Lower lobe of right lung (tissue), 2 donors: ENCODE measurements around the gene NOTCH4. TPM values are rescaled to one million over a fixed set of nuclear protein-coding genes. Genes with fewer than 3 reads are reported as not detected.
"Not testable (repeated sequence)": the region's sequence is repeated elsewhere in the genome, so short reads cannot be mapped to it uniquely, and the experiment has no call there.

ENCODE experiments used
- ATAC-seq, 2 donors: fragments of 200-7000 bp; cut with Tn5 transposase; one replicate each; pipeline ENCODE4 v1.9.1; 2020 to 2022; ENCODE audit warnings: mild to moderate bottlenecking in 2 of 2, moderate library complexity in 2 of 2
- DNase-seq: peaks from one replicate; pipeline ENCODE4 v3.0.0-alpha.2; 2020
- H3K27ac ChIP-seq: fragments of 200-600 bp; one replicate; pipeline ENCODE4 v1.8.0; 2022
- H3K27me3 ChIP-seq: fragments of 200-600 bp; one replicate; pipeline ENCODE4 v1.8.0; 2022; ENCODE audit warnings: low read depth
- H3K36me3 ChIP-seq: fragments of 200-600 bp; one replicate; pipeline ENCODE4 v1.8.0; 2022; ENCODE audit warnings: mild to moderate bottlenecking
- H3K4me1 ChIP-seq: fragments of 200-600 bp; one replicate; pipeline ENCODE4 v1.8.0; 2022
- H3K4me3 ChIP-seq: fragments of 200-600 bp; one replicate; pipeline ENCODE4 v1.8.0; 2022; ENCODE audit warnings: mild to moderate bottlenecking
- H3K9me3 ChIP-seq: fragments of 200-600 bp; one replicate; pipeline ENCODE4 v1.8.0; 2022
- CTCF ChIP-seq: fragments of 200-600 bp; IDR thresholded peaks from one replicate; pipeline ENCODE4 v1.8.0; 2022; ENCODE audit warnings: antibody characterized with exemption, mild to moderate bottlenecking
- intact Hi-C: fragments of 100-400 bp; cut with DNase I; formaldehyde crosslinking; loops from one replicate; pipeline ENCODE4 v1.11.0; 2022
- total RNA-seq: library from RNA; stranded (reverse); fragmentation: NEBNext Ultra II Directional; extraction: Animal tissue kit (Norgen Biotek cat#: 25700); gene quantifications from one replicate; pipeline ENCODE4 v1.2.1, GENCODE V29; 2021
- donor health status: DM: no; HTN: yes; CAD: no; lungs with severe emphysema.

The NOTCH4 gene
- total RNA-seq, 1 donor from 2014 or later: 63.6 TPM

GRCh38 chr6:32216285-32216684 lies 7.6 kb downstream of the NOTCH4 start:
- Histone ChIP-seq H3K36me3 (peaks cover 27% of the 10 kb centered on the region), H3K9me3 (no peaks in the 10 kb centered on the region), H3K27me3 (no peaks in the 10 kb centered on the region), H3K4me1 (no peaks in the 10 kb centered on the region), H3K27ac (no peak overlapping the region), H3K4me3 (no peak overlapping the region)
- intact Hi-C loops: no loop called here
- no peak for TF ChIP-seq CTCF
- no peak for ATAC-seq
- no peak for DNase-seq

- no peak for TF ChIP-seq CTCF
- DNase-seq: no peak
- intact Hi-C loops: no loop called here
- Histone ChIP-seq H3K4me3 (no peak overlapping the region), H3K4me1 (no peaks in the 10 kb centered on the region), H3K27me3 (no peaks in the 10 kb centered on the region), H3K9me3 (no peaks in the 10 kb centered on the region), H3K27ac (no peak overlapping the region), H3K36me3 (peaks cover 23% of the 10 kb centered on the region)
- no peak for ATAC-seq
Observed at GRCh38 chr6:32215617-32216016, 8.2 kb downstream of the NOTCH4 start.

GRCh38 chr6:32214126-32214525 lies 9.7 kb downstream of the NOTCH4 start:
- Histone ChIP-seq H3K27me3 (no peaks in the 10 kb centered on the region), H3K9me3 (no peaks in the 10 kb centered on the region), H3K4me3 (no peak overlapping the region), H3K4me1 (no peaks in the 10 kb centered on the region), H3K36me3 (peaks cover 17% of the 10 kb centered on the region), H3K27ac (no peak overlapping the region)
- no peak for DNase-seq
- intact Hi-C loops: no loop called here
- no peak for ATAC-seq
- TF ChIP-seq CTCF: no peak

GRCh38 chr6:32213649-32214048 lies 10.2 kb downstream of the NOTCH4 start:
- H3K36me3 ChIP-seq: peaks cover 18% of the 10 kb centered on the region
- intact Hi-C loops: no loop called here
- no peaks in the 10 kb centered on the region for H3K9me3 ChIP-seq
- ATAC-seq: no peak
- DNase-seq: no peak
- H3K4me1 ChIP-seq: no peaks in the 10 kb centered on the region
- no peak for TF ChIP-seq CTCF
- H3K4me3 ChIP-seq: no peak overlapping the region
- no peak overlapping the region for H3K27ac ChIP-seq
- H3K27me3 ChIP-seq: no peaks in the 10 kb centered on the region

- Histone ChIP-seq H3K9me3 (no peaks in the 10 kb centered on the region), H3K27me3 (no peaks in the 10 kb centered on the region), H3K4me3 (no peak overlapping the region), H3K27ac (no peak overlapping the region), H3K4me1 (no peaks in the 10 kb centered on the region), H3K36me3 (peaks cover 15% of the 10 kb centered on the region)
- ATAC-seq (peak in 1 of 2 donors; percentile 14), DNase-seq (no peak)
- intact Hi-C loops: no loop called here
- no peak for TF ChIP-seq CTCF
Observed at GRCh38 chr6:32212076-32212760, 11.6 kb downstream of the NOTCH4 start.

GRCh38 chr6:32211432-32211831 lies 12.4 kb downstream of the NOTCH4 start:
- H3K27ac ChIP-seq, intact Hi-C loops, H3K4me1 ChIP-seq, H3K9me3 ChIP-seq, H3K4me3 ChIP-seq, ATAC-seq, H3K27me3 ChIP-seq, DNase-seq: not testable (repeated sequence)
- peaks cover 12% of the 10 kb centered on the region for H3K36me3 ChIP-seq
